A549 (cell line): ENCODE measurements around the gene RUNX3. TPM values are rescaled to one million over a fixed set of nuclear protein-coding genes. Genes with fewer than 3 reads are reported as not detected.

Source experiments
- ATAC-seq, 2 experiments: fragments of 200-7000 bp in 1 of 2; fragments of >200 bp in 1 of 2; cut with Nextera tagmentation in 1 of 2; cut with Tn5 transposase in 1 of 2; 3 replicates each; pipeline versions ENCODE4 v1.8.0 to v1.9.1; 2018 to 2020; ENCODE audit warnings: mild to moderate bottlenecking in 1 of 2, moderate library complexity in 1 of 2
- CTCF ChIA-PET: fragments of 300-600 bp; sonication (Branson Sonifier 250); formaldehyde crosslinking; extraction: SDS; loops from one replicate; lab custom pipeline; 2021; ENCODE audit warnings: antibody characterized with exemption, inconsistent platforms; lab: Yijun Ruan, JAX
- POLR2A ChIA-PET: fragments of 350-600 bp; formaldehyde crosslinking; extraction: SDS; loops from one replicate; lab custom pipeline; 2021; ENCODE audit warnings: antibody characterized with exemption, inconsistent platforms; lab: Yijun Ruan, JAX
- DNase-seq, 2 experiments: peaks; one replicate each; pipeline versions ENCODE4 v3.0.0 to v3.0.0-alpha.2; 2011 to 2016; ENCODE audit warnings: low read depth in 1 of 2, low spot score in 1 of 2
- FAIRE-seq: peaks from 2 replicates; lab custom pipeline; 2011; peaks lifted over from hg19 to GRCh38; lab: Jason Lieb, UNC
- H3K27ac ChIP-seq, 2 experiments: fragments of >200 bp; sonication (Bioruptor Twin); formaldehyde crosslinking; 3 replicates each; pipeline ENCODE4 v1.5.1; 2016 to 2017
- H3K4me1 ChIP-seq: fragments of >200 bp; sonication (Bioruptor Twin); formaldehyde crosslinking; 3 replicates; pipeline ENCODE4 v1.6.1; 2016
- H3K4me2 ChIP-seq: fragments of >200 bp; sonication (Bioruptor Twin); formaldehyde crosslinking; 3 replicates; pipeline ENCODE4 v1.6.1; 2016
- H3K4me3 ChIP-seq: fragments of >200 bp; sonication (Bioruptor Twin); formaldehyde crosslinking; 3 replicates; pipeline ENCODE4 v1.5.1; 2016
- H3K9me3 ChIP-seq: fragments of >200 bp; sonication (Bioruptor Twin); formaldehyde crosslinking; 3 replicates; pipeline ENCODE4 v1.6.1; 2016
- BHLHE40 ChIP-seq: IDR thresholded peaks from 2 replicates; pipeline ENCODE4 v1.6.1; 2012; ENCODE audit warnings: low read depth, low read length, inconsistent platforms
- CBX8 ChIP-seq: fragments of 200-600 bp; sonication (generic); IDR thresholded peaks from 2 replicates; pipeline ENCODE4 v1.6.1; 2016
- CHD2 ChIP-seq: fragments of 150-350 bp; IDR thresholded peaks from 2 replicates; pipeline ENCODE4 v1.6.1; 2014; ENCODE audit warnings: low read length; ENCODE audit not compliant: partially characterized antibody
- EHMT2 ChIP-seq: fragments of 200-600 bp; sonication (generic); IDR thresholded peaks from 2 replicates; pipeline ENCODE4 v1.6.1; 2016; ENCODE audit warnings: antibody characterized with exemption, low read depth, mild to moderate bottlenecking, moderate library complexity
- ESRRA ChIP-seq: fragments of 150-350 bp; IDR thresholded peaks from 2 replicates; pipeline ENCODE4 v1.6.1; 2014; ENCODE audit warnings: mild to moderate bottlenecking, low read length, borderline replicate concordance
- FOSB ChIP-seq: fragments of 250-450 bp; sonication (Bioruptor Pico); IDR thresholded peaks from 2 replicates; pipeline ENCODE4 v1.5.0; 2020; ENCODE audit warnings: mild to moderate bottlenecking, moderate library complexity
- HDAC2 ChIP-seq: fragments of 200-600 bp; sonication (generic); IDR thresholded peaks from 2 replicates; pipeline ENCODE4 v1.6.1; 2016
- HOXA7 ChIP-seq: fragments of 250-450 bp; sonication (Bioruptor Pico); IDR thresholded peaks from 2 replicates; pipeline ENCODE4 v1.5.0; 2020; ENCODE audit warnings: mild to moderate bottlenecking, moderate library complexity
- HOXB13 ChIP-seq: fragments of 250-450 bp; sonication (Bioruptor Pico); IDR thresholded peaks from 2 replicates; pipeline ENCODE4 v1.5.0; 2020; ENCODE audit warnings: low read depth, mild to moderate bottlenecking, moderate library complexity
- JUN ChIP-seq, 2 experiments: fragments of >200 bp; sonication (Bioruptor Twin); formaldehyde crosslinking; IDR thresholded peaks; 2 replicates in 1 of 2; 3 replicates in 1 of 2; pipeline ENCODE4 v1.6.1; 2016 to 2017
- JUNB ChIP-seq: fragments of >200 bp; sonication (Bioruptor Twin); formaldehyde crosslinking; IDR thresholded peaks from 2 replicates; pipeline ENCODE4 v1.6.1; 2016
- NR3C1 ChIP-seq: fragments of >200 bp; sonication (Bioruptor Twin); formaldehyde crosslinking; IDR thresholded peaks from 3 replicates; pipeline ENCODE4 v1.6.1; 2017
- PHF8 ChIP-seq: fragments of 200-600 bp; sonication (generic); IDR thresholded peaks from 2 replicates; pipeline ENCODE4 v1.6.1; 2016; ENCODE audit warnings: low read depth, mild to moderate bottlenecking, antibody characterized with exemption, moderate library complexity, borderline replicate concordance
- POLR2A ChIP-seq: IDR thresholded peaks from 2 replicates; pipeline ENCODE4 v1.6.1; 2012; ENCODE audit warnings: mild to moderate bottlenecking, low read length
- POLR2AphosphoS2 ChIP-seq: conservative IDR thresholded peaks from 2 replicates; pipeline ENCODE4 v1.6.1; 2012; ENCODE audit warnings: low read length, improper control_type of control experiment, inconsistent platforms
- RARB ChIP-seq: fragments of 250-450 bp; sonication (Bioruptor Pico); IDR thresholded peaks from 2 replicates; pipeline ENCODE4 v1.8.0; 2021; ENCODE audit warnings: mild to moderate bottlenecking, moderate library complexity
- RCOR1 ChIP-seq: fragments of 150-350 bp; IDR thresholded peaks from 2 replicates; pipeline ENCODE4 v1.6.1; 2014; ENCODE audit warnings: antibody characterized with exemption, low read length, low read depth
- SMC3 ChIP-seq: fragments of >200 bp; sonication (Bioruptor Twin); formaldehyde crosslinking; IDR thresholded peaks from 3 replicates; pipeline ENCODE4 v1.6.1; 2018; ENCODE audit warnings: inconsistent platforms
- TFCP2L1 ChIP-seq: fragments of 250-450 bp; sonication (Bioruptor Pico); IDR thresholded peaks from 2 replicates; pipeline ENCODE4 v1.5.0; 2021; ENCODE audit warnings: mild to moderate bottlenecking
- WGBS: methylation state at CpG from one replicate; pipeline ENCODE4 v1.1.6; 2017; ENCODE audit errors: missing lambda C conversion rate; 5-methylcytosine and 5-hydroxymethylcytosine counted together
- polyA plus RNA-seq, 4 experiments: library from polyadenylated mRNA; depleted of rRNA in 3 of 4; stranded (reverse); fragments of >200 nt; fragmentation: RNase III in 1 of 4; extraction: RNeasy Plus Mini Kit Qiagen cat#74134 plus additional on column Dnase treatment in 1 of 4; gene quantifications; 2 replicates in 3 of 4; 3 replicates in 1 of 4; pipeline ENCODE4 v1.2.3, GENCODE V29; 2011 to 2017
- TF ChIP-seq, protein P1 (sequence below): fragments of 200-600 bp; sonication (generic); IDR thresholded peaks from 2 replicates; pipeline ENCODE4 v1.6.1; 2016; ENCODE audit warnings: antibody characterized with exemption, mild to moderate bottlenecking, moderate library complexity
- TF ChIP-seq, protein P2 (sequence below): fragments of 150-350 bp; IDR thresholded peaks from 2 replicates; pipeline ENCODE4 v1.6.1; 2014; ENCODE audit warnings: low read depth, mild to moderate bottlenecking, low read length
- TF ChIP-seq, protein P3 (sequence below): fragments of 250-450 bp; sonication (Bioruptor Pico); IDR thresholded peaks from 2 replicates; pipeline ENCODE4 v1.5.0; 2021; ENCODE audit warnings: mild to moderate bottlenecking, moderate library complexity, borderline replicate concordance
- TF ChIP-seq, protein P4 (sequence below): fragments of 450-650 bp; IDR thresholded peaks from 2 replicates; pipeline ENCODE4 v1.6.1; 2014; ENCODE audit warnings: antibody characterized with exemption
- TF ChIP-seq, protein P5 (sequence below): fragments of 250-450 bp; sonication (Bioruptor Pico); IDR thresholded peaks from 2 replicates; pipeline ENCODE4 v1.5.0; 2020; ENCODE audit warnings: low read depth, mild to moderate bottlenecking, moderate library complexity
- TF ChIP-seq, protein P6 (sequence below): IDR thresholded peaks from 2 replicates; pipeline ENCODE4 v1.6.1; 2012

Gene RUNX3
- polyA plus RNA-seq, 2 of the 4 experiments (the other 2 are of a cell fraction), result 1.4 to 4.0 TPM

DNA sequence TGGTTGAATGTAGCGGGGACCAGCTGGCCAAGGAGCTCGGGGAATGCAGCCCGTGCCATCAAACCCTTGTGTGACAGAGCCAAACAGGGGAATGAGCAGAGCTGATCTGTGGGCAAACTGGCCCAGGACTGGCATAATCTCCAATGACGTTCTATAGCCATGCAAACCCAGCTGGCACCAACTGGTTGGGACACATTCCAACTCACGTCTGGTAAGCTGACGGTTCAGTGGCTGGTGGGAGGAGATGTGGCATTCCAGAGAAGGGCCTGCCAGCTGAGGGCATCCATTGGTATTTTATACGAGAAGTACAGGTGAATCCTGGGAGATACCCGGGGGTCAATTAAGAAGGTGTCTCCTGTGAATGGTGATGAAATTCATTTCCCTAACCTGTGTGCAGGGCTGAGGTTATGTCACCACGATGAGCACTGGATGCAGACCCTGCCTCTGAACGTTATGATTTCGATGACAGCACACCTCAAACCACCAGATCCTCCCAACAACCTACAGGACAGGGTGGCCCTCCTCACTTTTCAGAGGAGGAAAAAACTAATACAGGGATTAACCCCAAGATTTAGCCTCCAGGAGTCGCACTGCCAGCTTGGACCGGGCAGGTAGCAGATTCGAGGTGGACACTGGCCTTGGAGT, 39.0 kb upstream of the RUNX3 start:
- 55% methylated on average over 8 of the region's 14 CpGs for WGBS
- TF ChIP-seq, protein P1, sequence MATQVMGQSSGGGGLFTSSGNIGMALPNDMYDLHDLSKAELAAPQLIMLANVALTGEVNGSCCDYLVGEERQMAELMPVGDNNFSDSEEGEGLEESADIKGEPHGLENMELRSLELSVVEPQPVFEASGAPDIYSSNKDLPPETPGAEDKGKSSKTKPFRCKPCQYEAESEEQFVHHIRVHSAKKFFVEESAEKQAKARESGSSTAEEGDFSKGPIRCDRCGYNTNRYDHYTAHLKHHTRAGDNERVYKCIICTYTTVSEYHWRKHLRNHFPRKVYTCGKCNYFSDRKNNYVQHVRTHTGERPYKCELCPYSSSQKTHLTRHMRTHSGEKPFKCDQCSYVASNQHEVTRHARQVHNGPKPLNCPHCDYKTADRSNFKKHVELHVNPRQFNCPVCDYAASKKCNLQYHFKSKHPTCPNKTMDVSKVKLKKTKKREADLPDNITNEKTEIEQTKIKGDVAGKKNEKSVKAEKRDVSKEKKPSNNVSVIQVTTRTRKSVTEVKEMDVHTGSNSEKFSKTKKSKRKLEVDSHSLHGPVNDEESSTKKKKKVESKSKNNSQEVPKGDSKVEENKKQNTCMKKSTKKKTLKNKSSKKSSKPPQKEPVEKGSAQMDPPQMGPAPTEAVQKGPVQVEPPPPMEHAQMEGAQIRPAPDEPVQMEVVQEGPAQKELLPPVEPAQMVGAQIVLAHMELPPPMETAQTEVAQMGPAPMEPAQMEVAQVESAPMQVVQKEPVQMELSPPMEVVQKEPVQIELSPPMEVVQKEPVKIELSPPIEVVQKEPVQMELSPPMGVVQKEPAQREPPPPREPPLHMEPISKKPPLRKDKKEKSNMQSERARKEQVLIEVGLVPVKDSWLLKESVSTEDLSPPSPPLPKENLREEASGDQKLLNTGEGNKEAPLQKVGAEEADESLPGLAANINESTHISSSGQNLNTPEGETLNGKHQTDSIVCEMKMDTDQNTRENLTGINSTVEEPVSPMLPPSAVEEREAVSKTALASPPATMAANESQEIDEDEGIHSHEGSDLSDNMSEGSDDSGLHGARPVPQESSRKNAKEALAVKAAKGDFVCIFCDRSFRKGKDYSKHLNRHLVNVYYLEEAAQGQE, result no peak
- TF ChIP-seq CBX8 (no peak), ESRRA (no peak), EHMT2 (no peak), RARB (no peak), RCOR1 (no peak), TFCP2L1 (CRISPR knock-in tag) (no peak), JUNB (no peak), HOXA7 (CRISPR knock-in tag) (no peak), FOSB (no peak)
- TF ChIP-seq, protein P2, sequence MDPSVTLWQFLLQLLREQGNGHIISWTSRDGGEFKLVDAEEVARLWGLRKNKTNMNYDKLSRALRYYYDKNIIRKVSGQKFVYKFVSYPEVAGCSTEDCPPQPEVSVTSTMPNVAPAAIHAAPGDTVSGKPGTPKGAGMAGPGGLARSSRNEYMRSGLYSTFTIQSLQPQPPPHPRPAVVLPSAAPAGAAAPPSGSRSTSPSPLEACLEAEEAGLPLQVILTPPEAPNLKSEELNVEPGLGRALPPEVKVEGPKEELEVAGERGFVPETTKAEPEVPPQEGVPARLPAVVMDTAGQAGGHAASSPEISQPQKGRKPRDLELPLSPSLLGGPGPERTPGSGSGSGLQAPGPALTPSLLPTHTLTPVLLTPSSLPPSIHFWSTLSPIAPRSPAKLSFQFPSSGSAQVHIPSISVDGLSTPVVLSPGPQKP, result no peak
- TF ChIP-seq, protein P3, sequence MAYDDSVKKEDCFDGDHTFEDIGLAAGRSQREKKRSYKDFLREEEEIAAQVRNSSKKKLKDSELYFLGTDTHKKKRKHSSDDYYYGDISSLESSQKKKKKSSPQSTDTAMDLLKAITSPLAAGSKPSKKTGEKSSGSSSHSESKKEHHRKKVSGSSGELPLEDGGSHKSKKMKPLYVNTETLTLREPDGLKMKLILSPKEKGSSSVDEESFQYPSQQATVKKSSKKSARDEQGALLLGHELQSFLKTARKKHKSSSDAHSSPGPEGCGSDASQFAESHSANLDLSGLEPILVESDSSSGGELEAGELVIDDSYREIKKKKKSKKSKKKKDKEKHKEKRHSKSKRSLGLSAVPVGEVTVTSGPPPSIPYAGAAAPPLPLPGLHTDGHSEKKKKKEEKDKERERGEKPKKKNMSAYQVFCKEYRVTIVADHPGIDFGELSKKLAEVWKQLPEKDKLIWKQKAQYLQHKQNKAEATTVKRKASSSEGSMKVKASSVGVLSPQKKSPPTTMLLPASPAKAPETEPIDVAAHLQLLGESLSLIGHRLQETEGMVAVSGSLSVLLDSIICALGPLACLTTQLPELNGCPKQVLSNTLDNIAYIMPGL (CRISPR knock-in tag), result no peak
- TF ChIP-seq, protein P4, sequence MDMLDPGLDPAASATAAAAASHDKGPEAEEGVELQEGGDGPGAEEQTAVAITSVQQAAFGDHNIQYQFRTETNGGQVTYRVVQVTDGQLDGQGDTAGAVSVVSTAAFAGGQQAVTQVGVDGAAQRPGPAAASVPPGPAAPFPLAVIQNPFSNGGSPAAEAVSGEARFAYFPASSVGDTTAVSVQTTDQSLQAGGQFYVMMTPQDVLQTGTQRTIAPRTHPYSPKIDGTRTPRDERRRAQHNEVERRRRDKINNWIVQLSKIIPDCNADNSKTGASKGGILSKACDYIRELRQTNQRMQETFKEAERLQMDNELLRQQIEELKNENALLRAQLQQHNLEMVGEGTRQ, result no peak

DNA sequence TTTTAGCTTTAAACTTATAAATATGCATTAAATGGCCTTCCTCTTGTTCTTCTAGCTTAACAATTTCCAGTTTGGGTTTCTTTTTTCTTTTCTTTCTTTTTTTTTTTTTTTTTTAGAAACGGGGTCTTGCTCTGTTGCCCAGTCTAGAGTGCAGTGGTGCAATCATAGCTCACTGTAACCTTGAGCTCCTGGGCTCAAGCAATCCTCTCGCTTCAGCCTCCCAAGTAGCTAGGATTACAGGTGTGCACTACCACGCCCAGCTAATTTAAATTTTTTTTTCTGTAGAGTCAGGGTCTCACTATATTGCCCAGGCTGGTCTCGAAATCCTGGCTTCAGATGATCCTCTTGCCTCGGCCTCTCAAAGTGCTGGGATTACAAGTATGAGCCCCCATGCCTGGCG, 37.9 kb upstream of the RUNX3 start:
- H3K4me2 ChIP-seq, result no peak overlapping the region
- FAIRE-seq, result no peak
- CTCF ChIA-PET, result interaction anchor here (1.0 to 2.0 kb wide), 2 partner anchors 69 to 118 kb away, joined by 5 read pairs; no protein-coding TSS in a partner anchor
- 39% methylated on average over 6 of the region's 6 CpGs for WGBS
- peaks cover 10% of the 10 kb centered on the region; the same call in 2 of the 3 replicates for H3K4me1 ChIP-seq
- H3K9me3 ChIP-seq, result no peaks in the 10 kb centered on the region
- TF ChIP-seq, protein P5, sequence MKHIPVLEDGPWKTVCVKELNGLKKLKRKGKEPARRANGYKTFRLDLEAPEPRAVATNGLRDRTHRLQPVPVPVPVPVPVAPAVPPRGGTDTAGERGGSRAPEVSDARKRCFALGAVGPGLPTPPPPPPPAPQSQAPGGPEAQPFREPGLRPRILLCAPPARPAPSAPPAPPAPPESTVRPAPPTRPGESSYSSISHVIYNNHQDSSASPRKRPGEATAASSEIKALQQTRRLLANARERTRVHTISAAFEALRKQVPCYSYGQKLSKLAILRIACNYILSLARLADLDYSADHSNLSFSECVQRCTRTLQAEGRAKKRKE (CRISPR knock-in tag), result no peak
- TF ChIP-seq HOXB13, result no peak
- no peak for TF ChIP-seq SMC3
- no peak for TF ChIP-seq BHLHE40
- no peak for TF ChIP-seq POLR2A
- no peak for TF ChIP-seq PHF8
- no peak for TF ChIP-seq CHD2
- TF ChIP-seq, protein P6, sequence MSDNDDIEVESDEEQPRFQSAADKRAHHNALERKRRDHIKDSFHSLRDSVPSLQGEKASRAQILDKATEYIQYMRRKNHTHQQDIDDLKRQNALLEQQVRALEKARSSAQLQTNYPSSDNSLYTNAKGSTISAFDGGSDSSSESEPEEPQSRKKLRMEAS, result no peak
- TF ChIP-seq JUNB, result no peak
- TF ChIP-seq EHMT2, result no peak
- no peak for TF ChIP-seq HDAC2
- no peak for TF ChIP-seq POLR2AphosphoS2
- TF ChIP-seq NR3C1, result no peak
- no peak for TF ChIP-seq JUN (IDR thresholded peaks at IDR 0.05)
- TF ChIP-seq, protein P3 (CRISPR knock-in tag), result no peak
- TF ChIP-seq CBX8, result no peak
- no peak for TF ChIP-seq FOSB
- TF ChIP-seq, all 56 proteins: peak for 0
- DNase-seq (no peak), ATAC-seq (no peak)
- Histone ChIP-seq H3K27ac (no peak overlapping the region), H3K4me3 (no peak overlapping the region)
- POLR2A ChIA-PET, result no interaction called here

More for the DNA sequence above, 39.0 kb upstream of the RUNX3 start:
- Histone ChIP-seq H3K4me3 (no peak overlapping the region), H3K9me3 (no peaks in the 10 kb centered on the region), H3K4me2 (no peak overlapping the region), H3K4me1 (peaks cover 10% of the 10 kb centered on the region; the same call in 2 of the 3 replicates), H3K27ac (no peak overlapping the region)
- ChIA-PET POLR2A (no interaction called here), CTCF (interaction anchor here (1.2 to 3.1 kb wide), 2 partner anchors 36 to 130 kb away, joined by 3 to 9 read pairs; no protein-coding TSS in a partner anchor)
- no peak for FAIRE-seq
- no peak for DNase-seq
- no peak for ATAC-seq
